GM23248 (cell line): ENCODE data around the gene ADIRF.

ENCODE experiments used
- EZH2 ChIP-seq: fragments of 200-600 bp; sonication (generic); IDR thresholded peaks from 2 replicates; pipeline ENCODE4 v1.6.1; 2018; ENCODE audit warnings: antibody characterized with exemption, mild to moderate bottlenecking; ENCODE audit not compliant: insufficient read depth, poor library complexity, severe bottlenecking
- EZH2phosphoT487 ChIP-seq: fragments of 200-600 bp; sonication (generic); IDR thresholded peaks from 2 replicates; pipeline ENCODE4 v1.6.1; 2018; ENCODE audit warnings: antibody characterized with exemption, moderate library complexity, mild to moderate bottlenecking, low read depth; ENCODE audit not compliant: insufficient read depth

GRCh38 chr10:86945361-86946212, 22.7 kb upstream of the ADIRF start:
- TF ChIP-seq EZH2 (no peak), EZH2phosphoT487 (no peak)
